GM18499 (cell line): ENCODE measurements around the gene MYOC.
"Not testable (repeated sequence)": the region's sequence is repeated elsewhere in the genome, so short reads cannot be mapped to it uniquely, and the experiment has no call there.

Source experiments
- ATAC-seq: cut with Tn5 transposase; IDR thresholded peaks from one replicate; pipeline ENCODE4 v1.9.1; 2021; ENCODE audit warnings: moderate number of reproducible peaks; ENCODE audit not compliant: insufficient read depth, unreplicated experiment

Gene MYOC

DNA sequence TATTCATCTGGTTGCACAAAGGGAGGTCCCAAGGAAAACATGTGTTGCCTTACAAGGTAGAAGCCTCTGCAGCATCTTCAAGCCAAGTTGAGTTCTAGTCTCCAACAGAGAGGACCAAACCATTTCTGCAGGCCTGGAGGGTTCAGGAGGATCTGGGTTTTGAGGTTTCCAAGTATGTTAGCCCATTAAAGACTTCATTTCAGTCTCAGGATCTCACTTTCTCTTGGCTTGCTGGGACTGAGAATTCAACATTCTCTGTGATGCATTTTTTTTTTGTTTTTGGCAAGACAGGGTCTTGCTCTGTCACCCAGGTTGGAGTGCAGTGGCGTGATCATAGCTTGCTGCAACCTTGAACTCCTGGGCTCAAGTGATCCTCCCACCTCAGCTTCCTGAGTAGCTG, 39.2 kb downstream of the MYOC start:
- no peak for ATAC-seq

DNA sequence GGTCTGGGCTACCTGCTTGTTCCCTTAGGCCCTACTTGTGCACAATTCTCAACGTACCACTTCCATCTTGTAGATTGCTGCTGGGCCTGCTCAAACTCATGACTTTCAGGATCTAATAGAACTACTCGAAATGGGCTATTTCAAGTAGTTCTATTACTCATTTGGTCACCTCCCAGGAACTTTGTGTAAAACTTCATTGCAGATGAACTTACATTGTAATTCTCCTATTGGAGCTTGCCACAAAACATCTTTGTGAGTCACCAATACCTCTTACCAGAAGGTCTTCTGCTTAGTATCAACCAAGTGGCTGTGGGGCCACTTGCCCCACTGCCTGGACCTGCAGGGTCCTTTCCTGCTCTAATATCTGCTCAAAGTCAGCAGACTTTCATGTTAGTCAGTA, 41.2 kb downstream of the MYOC start:
- no peak for ATAC-seq

DNA sequence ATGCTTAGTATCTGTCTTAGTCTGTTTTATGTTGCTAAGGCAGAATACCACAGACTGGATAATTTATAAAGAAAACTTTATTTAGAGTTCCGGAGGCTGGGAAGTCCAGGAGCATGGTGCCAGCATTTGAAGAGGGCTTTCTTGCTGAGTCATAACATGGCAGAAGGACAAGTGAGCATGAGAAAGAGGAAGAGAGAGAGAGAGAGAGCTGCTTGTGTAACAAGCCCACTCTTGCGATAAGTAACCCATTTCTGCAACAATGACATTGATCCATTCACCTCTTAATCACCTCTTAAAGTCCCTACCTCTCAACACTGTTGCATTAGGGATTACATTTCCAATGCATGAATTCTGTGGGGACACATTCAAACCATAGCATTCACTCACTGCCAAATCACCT, 42.1 kb downstream of the MYOC start:
- no peak for ATAC-seq

DNA sequence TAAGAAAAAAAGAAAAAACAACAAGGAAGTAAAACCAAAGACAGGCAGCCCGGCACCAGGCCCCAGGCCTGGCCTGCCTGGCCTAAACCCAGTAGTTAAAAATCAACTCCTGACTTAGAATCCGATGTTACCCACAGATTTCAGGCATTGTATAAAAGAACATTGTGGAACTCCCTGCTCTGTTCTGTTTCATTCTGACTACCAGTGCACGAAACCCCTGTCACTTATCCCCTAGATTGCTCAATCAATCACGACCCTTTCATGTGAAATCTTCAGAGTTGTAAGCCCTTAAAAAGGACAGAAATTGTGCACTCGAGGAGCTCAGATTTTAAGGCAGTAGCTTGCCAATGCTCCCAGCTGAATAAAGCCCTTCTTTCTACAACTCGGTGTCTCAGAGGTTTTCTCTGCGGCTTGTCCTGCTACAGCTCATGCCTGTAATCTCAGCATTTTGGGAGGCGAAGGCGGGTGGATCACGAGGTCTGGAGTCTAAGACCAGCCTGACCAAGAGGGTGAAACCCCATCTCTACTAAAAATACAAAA, 46.0 kb downstream of the MYOC start:
- no peak for ATAC-seq

DNA sequence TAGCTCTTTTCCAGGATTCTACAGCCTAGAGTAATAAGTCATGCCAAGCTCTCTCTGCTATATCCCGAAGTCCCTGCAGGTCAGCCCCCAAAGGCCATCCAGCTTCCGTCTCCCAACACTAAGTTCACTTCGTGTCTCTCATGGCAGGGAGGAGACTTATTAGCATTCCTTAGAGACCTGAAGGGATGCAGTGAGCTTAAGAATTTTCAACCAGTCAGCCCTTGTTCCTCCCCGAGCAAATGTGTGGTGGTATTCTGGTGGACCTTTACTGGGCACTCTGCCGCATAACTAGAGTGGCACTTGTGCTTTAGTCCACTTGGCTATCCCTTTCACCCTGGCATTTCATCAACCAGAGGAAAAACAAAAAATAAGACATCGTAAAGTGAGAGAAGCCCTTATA, 49.4 kb downstream of the MYOC start:
- not testable (repeated sequence) for ATAC-seq

DNA sequence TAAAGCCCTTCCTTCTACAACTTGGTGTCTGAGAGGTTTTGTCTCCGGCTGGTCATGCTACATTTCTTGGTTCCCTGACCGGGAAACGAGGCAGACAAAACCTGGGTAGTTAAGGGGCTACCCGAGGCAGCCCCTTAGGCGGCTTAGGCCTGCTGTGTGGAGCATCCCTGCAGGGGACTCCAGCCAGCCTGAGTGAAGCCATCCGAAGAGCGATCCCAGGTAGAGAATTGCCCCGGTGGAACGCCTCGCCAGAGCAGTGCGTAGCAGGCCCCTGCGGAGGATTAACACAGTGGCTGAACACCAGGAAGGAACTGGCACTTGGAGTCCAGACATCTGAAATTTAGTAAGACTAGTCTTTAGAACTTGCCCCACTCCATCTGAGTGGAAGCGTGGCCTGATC, 51.6 kb downstream of the MYOC start:
- ATAC-seq: no peak

DNA sequence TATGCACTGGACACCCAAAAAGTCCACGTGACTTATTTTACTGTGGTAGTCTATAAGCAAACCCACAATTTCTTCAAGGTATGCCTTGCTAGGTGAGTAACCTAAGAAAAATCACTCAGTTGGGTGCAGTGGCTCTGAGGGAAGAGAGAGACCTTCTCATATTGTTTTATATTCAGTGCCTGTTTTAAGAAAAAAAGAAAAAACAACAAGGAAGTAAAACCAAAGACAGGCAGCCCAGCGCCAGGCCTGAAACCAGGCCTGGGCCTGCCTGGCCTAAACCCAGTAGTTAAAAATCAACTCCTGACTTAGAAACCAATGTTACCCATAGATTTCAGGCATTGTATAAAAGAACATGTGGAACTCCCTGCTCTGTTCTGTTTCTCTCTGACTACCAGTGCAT, 52.2 kb downstream of the MYOC start:
- not testable (repeated sequence) for ATAC-seq

DNA sequence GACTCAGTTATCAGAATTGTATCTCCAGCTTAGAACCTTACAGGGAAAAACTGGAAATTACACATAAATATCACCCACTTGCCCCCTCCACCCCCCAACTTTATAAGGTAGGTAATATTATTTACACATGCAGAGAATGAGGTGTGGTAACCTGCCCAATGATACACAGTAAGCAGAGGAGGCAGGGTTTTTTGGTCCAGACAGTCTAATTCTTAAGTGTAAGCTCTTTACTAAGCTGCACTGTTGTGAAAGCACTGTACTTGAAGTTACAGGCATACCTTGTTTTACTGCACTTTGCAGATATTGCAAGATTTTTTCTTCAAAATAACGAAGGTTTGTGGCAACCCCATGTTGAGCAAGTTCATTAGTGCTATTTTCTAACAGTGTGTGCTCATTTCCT, 55.3 kb downstream of the MYOC start:
- ATAC-seq: no peak

DNA sequence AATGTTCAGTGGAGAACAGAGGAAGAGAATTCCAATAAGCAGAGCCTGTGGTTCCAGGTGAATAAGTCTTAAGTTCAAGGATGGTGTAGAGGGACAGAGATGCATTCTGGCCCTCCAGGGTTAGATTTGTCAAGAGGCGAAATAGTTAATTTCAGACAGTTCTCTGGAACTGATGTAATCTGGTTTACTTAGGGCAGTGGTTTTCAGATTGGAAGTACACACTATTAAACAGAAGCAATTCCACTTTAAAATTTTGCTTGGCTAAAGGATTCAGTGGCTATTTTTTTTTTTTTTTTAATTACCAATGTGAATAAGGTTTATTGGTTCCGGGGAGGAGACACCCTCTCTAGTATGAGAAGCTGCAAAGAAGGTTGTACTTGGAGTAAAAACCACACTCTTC, 55.8 kb downstream of the MYOC start:
- ATAC-seq: no peak

DNA sequence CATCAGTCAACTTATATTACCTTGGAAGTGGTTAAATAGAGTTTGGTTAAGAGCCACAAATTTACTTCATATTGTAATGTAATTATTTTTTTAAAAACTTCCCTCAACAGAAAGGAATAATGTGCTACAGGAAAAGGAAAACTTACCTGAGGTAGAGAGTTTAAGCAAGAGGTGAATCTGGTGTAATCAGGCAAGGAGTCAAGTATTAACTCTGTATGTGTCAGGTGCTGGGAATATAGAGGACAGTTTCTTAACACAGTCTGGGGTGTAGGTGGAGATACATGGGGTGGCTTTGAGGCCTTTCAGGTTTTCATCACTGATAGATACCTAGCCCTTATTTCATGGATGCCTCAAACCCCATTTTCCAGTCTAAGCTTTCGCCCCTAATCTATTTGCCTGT, 56.4 kb downstream of the MYOC start:
- ATAC-seq: no peak

DNA sequence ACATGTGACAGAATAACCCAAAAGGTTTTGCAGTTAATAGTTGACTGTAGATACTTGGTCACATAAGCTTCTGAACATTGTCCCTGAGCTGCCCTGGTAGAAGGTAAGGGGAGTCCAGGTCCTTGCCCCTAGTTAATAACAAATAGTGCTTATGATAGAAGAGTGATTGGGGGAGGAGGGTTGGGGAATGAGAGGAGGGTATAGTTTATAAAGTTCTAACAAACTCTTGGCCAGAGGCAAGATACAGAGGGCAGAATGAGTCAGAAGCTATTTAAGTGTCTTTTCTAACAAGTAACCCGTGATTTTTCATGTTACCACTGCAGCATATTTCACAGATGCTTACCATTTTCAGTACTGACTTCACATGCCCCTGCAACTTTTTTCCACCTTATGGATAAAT, 57.2 kb downstream of the MYOC start:
- ATAC-seq: no peak

DNA sequence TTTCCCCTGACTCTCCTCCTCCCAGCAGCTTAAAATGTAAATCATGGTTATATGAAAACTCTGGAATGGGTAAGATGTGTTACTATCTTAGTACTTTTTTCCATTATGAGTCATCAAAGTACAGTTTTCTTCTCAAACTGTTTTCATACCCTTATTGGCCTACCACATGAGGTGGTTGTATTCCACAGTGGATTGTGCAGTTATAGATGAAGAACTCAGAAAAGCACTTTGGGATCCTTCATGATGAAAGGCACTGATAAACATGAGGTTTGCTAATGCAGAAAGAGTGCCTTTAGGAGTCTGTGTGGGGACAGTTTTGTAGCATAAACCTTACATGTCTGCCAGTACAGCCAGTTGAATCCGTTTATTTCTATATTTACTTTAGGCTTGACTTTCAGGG, 62.5 kb downstream of the MYOC start:
- no peak for ATAC-seq

DNA sequence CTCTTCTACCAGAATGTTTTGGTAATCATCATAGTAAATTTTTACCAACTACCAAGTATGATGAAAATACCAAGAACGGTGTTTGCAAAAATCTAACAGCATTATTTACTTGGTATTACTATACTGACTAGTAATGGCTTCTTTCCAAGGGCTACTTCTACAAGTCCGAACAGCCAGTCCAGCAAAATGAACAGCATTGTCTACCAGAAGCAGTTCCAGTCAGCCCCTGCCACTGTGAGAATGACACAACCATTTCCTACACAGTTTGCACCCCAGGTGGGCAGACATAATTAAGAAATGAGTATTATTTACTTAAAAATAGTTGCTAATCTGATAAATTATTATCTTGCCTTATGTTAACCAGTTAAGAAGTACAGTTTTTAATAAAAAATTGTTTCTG, 64.3 kb downstream of the MYOC start:
- no peak for ATAC-seq

DNA sequence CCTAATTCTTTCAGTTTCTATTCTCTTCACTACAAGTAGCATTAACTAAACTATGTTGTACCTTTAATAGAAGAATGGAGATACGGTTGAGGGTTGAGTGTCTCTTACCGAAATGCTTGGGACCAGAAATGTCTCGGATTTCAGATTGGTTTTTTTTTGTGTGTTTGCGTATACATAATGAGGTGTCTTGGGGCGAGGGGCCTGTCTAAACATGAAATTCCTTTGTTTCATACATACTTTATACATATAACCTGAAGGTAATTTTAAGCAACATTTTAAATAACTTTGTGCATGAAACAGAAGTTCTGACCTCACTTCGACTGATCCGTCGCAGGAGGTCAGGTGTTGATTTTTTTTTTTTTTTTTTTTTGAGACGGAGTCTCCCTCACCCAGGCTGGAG, 66.8 kb downstream of the MYOC start:
- no peak for ATAC-seq
